Measurements from ENCODE around the gene RELT. TPM values are rescaled to one million over a fixed set of nuclear protein-coding genes. Genes with fewer than 3 reads are reported as not detected.

Gene RELT
- 1.1 TPM in 2 replicates for polyA plus RNA-seq (2011; rRNA removed)
- 1.1 and 1.7 TPM in 2 replicates for polyA minus RNA-seq (2011; rRNA and poly(A)+ RNA removed)

- POLR2A ChIA-PET: interaction anchor here (0.5 to 1.0 kb wide), 3 partner anchors 16 to 88 kb away, joined by 3 to 4 read pairs (median 3); no protein-coding TSS in a partner anchor
- peak; percentile 74 for TF ChIP-seq CTCF (IDR thresholded peaks at IDR 0.05; ENCODE audit: low read depth, low read length)
- CTCF ChIA-PET: interaction anchor here (0.6 to 1.1 kb wide), 3 partner anchors 38 to 285 kb away, joined by 3 read pairs; no protein-coding TSS in a partner anchor
Observed at GRCh38 chr11:73376160-73376802, at the start of gene RELT. TSS of gene RELT (plus strand) at chr11:73376399. CDS start at chr11:73389137, 12,738 bp downstream.

GRCh38 chr11:73326929-73327811, 49.0 kb upstream of the RELT start:
- H3K9me3 ChIP-seq (ENCODE audit: control insufficient read depth, insufficient read depth, low read length): no peaks in the 10 kb centered on the region
- DNase-seq (ENCODE audit: low read depth, low spot score): no peak
- CTCF ChIA-PET: interaction anchor here (0.6 to 3.3 kb wide), 7 partner anchors 8 to 32 kb away, joined by 3 to 26 read pairs (median 8); partner anchors contain the start of gene ARHGEF17
- POLR2A ChIA-PET: interaction anchor here (1.1 to 2.5 kb wide), 3 partner anchors 8 to 18 kb away, joined by 3 to 10 read pairs (median 9); partner anchors contain the start of gene ARHGEF17
- no peak overlapping the region for H3K4me3 ChIP-seq (ENCODE audit: low read depth, low read length)
- H3K27me3 ChIP-seq (ENCODE audit: control insufficient read depth, insufficient read depth, low read length): no peaks in the 10 kb centered on the region
- peak overlapping the region; percentile 31 for H3K27ac ChIP-seq (ENCODE audit: low read depth, low read length)
- TF ChIP-seq CTCF (IDR thresholded peaks at IDR 0.05; ENCODE audit: low read depth, low read length): no peak

More at GRCh38 chr11:73376160-73376802, at the start of gene RELT:
- Histone ChIP-seq H3K27ac (ENCODE audit: low read depth, low read length) (no peak within 1 kb of the TSS), H3K27me3 (ENCODE audit: control insufficient read depth, insufficient read depth, low read length) (no peaks in the 10 kb centered on the region), H3K4me3 (ENCODE audit: low read depth, low read length) (peak within 1 kb of the TSS; percentile 76), H3K9me3 (ENCODE audit: control insufficient read depth, insufficient read depth, low read length) (no peaks in the 10 kb centered on the region)
- peak; percentile 69 for DNase-seq (ENCODE audit: low read depth, low spot score)

GRCh38 chr11:73327812-73328364, 48.3 kb upstream of the RELT start:
- no peaks in the 10 kb centered on the region for H3K9me3 ChIP-seq (ENCODE audit: control insufficient read depth, insufficient read depth, low read length)
- H3K27ac ChIP-seq (ENCODE audit: low read depth, low read length): no peak overlapping the region
- POLR2A ChIA-PET: interaction anchor here (1.1 to 2.0 kb wide), 2 partner anchors 13 to 19 kb away, joined by 3 to 10 read pairs; partner anchors contain the start of gene ARHGEF17
- H3K27me3 ChIP-seq (ENCODE audit: control insufficient read depth, insufficient read depth, low read length): no peaks in the 10 kb centered on the region
- CTCF ChIA-PET: interaction anchor here (0.7 to 3.3 kb wide), 5 partner anchors 7 to 33 kb away, joined by 4 to 26 read pairs (median 13); partner anchors contain the start of gene ARHGEF17
- no peak for TF ChIP-seq CTCF (IDR thresholded peaks at IDR 0.05; ENCODE audit: low read depth, low read length)
- H3K4me3 ChIP-seq (ENCODE audit: low read depth, low read length): no peak overlapping the region
- DNase-seq (ENCODE audit: low read depth, low spot score): no peak

- TF ChIP-seq CTCF (IDR thresholded peaks at IDR 0.05; ENCODE audit: low read depth, low read length): peak; percentile 65
- CTCF ChIA-PET: interaction anchor here (0.6 to 3.2 kb wide), 4 partner anchors 21 to 1313 kb away, joined by 3 to 15 read pairs (median 8); no protein-coding TSS in a partner anchor
Observed at GRCh38 chr11:73330569-73331093, 45.6 kb upstream of the RELT start.

More at GRCh38 chr11:73330569-73331093, 45.6 kb upstream of the RELT start:
- Histone ChIP-seq H3K4me3 (ENCODE audit: low read depth, low read length) (no peak overlapping the region), H3K27ac (ENCODE audit: low read depth, low read length) (peak overlapping the region; percentile 21), H3K9me3 (ENCODE audit: control insufficient read depth, insufficient read depth, low read length) (no peaks in the 10 kb centered on the region), H3K27me3 (ENCODE audit: control insufficient read depth, insufficient read depth, low read length) (no peaks in the 10 kb centered on the region)
- no peak for DNase-seq (ENCODE audit: low read depth, low spot score)
- POLR2A ChIA-PET: interaction anchor here (1.0 to 2.2 kb wide), 3 partner anchors 13 to 21 kb away, joined by 3 to 11 read pairs (median 3); no protein-coding TSS in a partner anchor
